Common myeloid progenitor, CD34-positive (primary cell): ENCODE results near the gene PERCC1.

Experiments used
- CTCF ChIA-PET: fragments of 350-600 bp; sonication (Branson Sonifier 250); formaldehyde crosslinking; loops from one replicate; lab custom pipeline; 2021; ENCODE audit warnings: antibody characterized with exemption; lab: Charles Lee
- POLR2A ChIA-PET: fragments of 350-600 bp; sonication (Branson Sonifier 250); formaldehyde crosslinking; loops from one replicate; lab custom pipeline; 2021; ENCODE audit warnings: antibody characterized with exemption; lab: Charles Lee
- DNase-seq, 3 donors: peaks; one replicate each; pipeline versions ENCODE4 v3.0.0 to v3.0.0-alpha.2; 2013
- H3K27ac ChIP-seq, 2 experiments: 1 replicate in 1 of 2; 2 replicates in 1 of 2; pipeline ENCODE4 v1.7.0; 2013; ENCODE audit warnings: inconsistent platforms in 2 of 2, low read length in 2 of 2, mild to moderate bottlenecking in 2 of 2, low read depth in 1 of 2, moderate library complexity in 1 of 2; ENCODE audit not compliant: severe bottlenecking in 2 of 2, insufficient read depth in 1 of 2, poor library complexity in 1 of 2
- H3K27me3 ChIP-seq, 5 experiments: replicated peaks in 2 of 5; 1 replicate in 3 of 5; 2 replicates in 2 of 5; pipeline versions ENCODE4 v1.6.1 to v1.7.0; 2013; ENCODE audit warnings: low read length in 4 of 5, mild to moderate bottlenecking in 2 of 5, moderate library complexity in 2 of 5, inconsistent platforms in 1 of 5; ENCODE audit not compliant: insufficient read depth in 5 of 5, control insufficient read depth in 4 of 5
- H3K36me3 ChIP-seq, 4 experiments: 1 replicate in 2 of 4; 2 replicates in 2 of 4; pipeline versions ENCODE4 v1.6.1 to v1.7.0; 2013; ENCODE audit warnings: low read length in 3 of 4, control low read depth in 1 of 4, mild to moderate bottlenecking in 1 of 4; ENCODE audit not compliant: control insufficient read depth in 4 of 4, insufficient read depth in 4 of 4
- H3K4me1 ChIP-seq, 4 experiments: 1 replicate in 3 of 4; 2 replicates in 1 of 4; pipeline versions ENCODE4 v1.6.1 to v1.7.1; 2013; ENCODE audit warnings: low read length in 3 of 4, mild to moderate bottlenecking in 3 of 4, control low read depth in 1 of 4, inconsistent platforms in 1 of 4, moderate library complexity in 1 of 4; ENCODE audit not compliant: control insufficient read depth in 4 of 4, insufficient read depth in 4 of 4; ENCODE audit errors: control extremely low read depth in 1 of 4
- H3K4me3 ChIP-seq, 7 experiments: 1 replicate in 4 of 7; 2 replicates in 3 of 7; pipeline versions ENCODE4 v1.5.1 to v1.7.0; 2013; ENCODE audit warnings: mild to moderate bottlenecking in 7 of 7, low read length in 6 of 7, moderate library complexity in 6 of 7, inconsistent platforms in 2 of 7, low read depth in 2 of 7, control low read depth in 1 of 7; ENCODE audit not compliant: insufficient read depth in 4 of 7, control insufficient read depth in 1 of 7; ENCODE audit errors: extremely low read depth in 1 of 7
- H3K9me3 ChIP-seq, 5 experiments: 1 replicate in 4 of 5; 2 replicates in 1 of 5; pipeline versions ENCODE4 v1.6.1 to v1.7.1; 2013; ENCODE audit warnings: low read length in 4 of 5, mild to moderate bottlenecking in 2 of 5, inconsistent platforms in 1 of 5, low read depth in 1 of 5, moderate library complexity in 1 of 5; ENCODE audit not compliant: control insufficient read depth in 4 of 5, insufficient read depth in 2 of 5; ENCODE audit errors: control extremely low read depth in 1 of 5
- WGBS: methylation state at CpG from one replicate; pipeline ENCODE4 v1.1.5; 2013; ENCODE audit not compliant: insufficient coverage; 5-methylcytosine and 5-hydroxymethylcytosine counted together

PERCC1 gene

DNA sequence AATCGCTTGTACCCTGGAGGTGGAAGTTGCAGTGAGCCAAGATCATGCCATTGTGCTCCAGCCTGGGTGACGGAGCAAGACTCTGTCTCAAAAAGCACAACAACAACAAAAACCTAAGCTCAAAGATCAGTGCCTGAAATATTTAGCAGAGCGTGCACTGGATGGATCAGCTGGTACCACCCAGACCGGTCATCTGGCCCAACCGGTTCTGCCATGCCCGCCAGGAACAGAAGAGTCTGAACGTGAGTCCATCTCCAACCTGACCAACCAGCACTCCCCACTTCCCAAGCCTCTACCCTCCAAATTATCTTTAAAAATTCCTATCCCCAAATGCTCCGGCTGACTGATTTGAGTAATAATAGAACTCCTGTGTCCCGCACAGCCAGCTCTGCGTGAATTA lies 8.8 kb upstream of the PERCC1 start:
- no peak overlapping the region for H3K27ac ChIP-seq
- no peaks in the 10 kb centered on the region for H3K27me3 ChIP-seq
- H3K9me3 ChIP-seq: no peaks in the 10 kb centered on the region
- WGBS: 90% methylated on average over 9 of the region's 10 CpGs
- H3K36me3 ChIP-seq: no peaks in the 10 kb centered on the region
- H3K4me3 ChIP-seq: no peak overlapping the region
- ChIA-PET POLR2A (no interaction called here), CTCF (interaction anchor here (1.1 to 1.5 kb wide), 3 partner anchors 13 to 121 kb away, joined by 3 to 4 read pairs (median 3); no protein-coding TSS in a partner anchor)
- H3K4me1 ChIP-seq: peaks cover 5 to 17% (median 14%) of the 10 kb centered on the region in 4 experiments
- no peak for DNase-seq

DNA sequence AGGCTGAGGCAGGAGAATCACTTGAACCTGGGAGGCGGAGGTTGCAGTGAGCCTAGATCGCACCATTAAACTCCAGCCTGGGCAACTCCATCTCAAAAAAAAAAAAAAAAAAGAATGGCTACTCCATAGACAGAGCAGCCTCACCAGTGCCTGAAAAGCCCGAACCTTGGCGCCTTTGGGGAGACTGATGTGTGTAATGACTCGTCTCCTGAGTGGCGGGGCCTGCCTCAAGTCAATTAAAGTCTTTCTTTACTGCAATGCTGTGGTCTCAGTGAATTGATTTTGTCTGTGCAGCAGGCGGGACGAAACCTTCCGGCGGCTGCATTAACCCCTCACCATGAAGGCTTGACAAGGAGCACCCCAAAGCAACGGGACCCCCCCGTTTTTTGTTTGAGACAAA lies 6.8 kb upstream of the PERCC1 start:
- H3K27ac ChIP-seq: no peak overlapping the region
- no peaks in the 10 kb centered on the region for H3K9me3 ChIP-seq
- DNase-seq: no peak
- H3K27me3 ChIP-seq: no peaks in the 10 kb centered on the region
- no peak overlapping the region for H3K4me3 ChIP-seq
- ChIA-PET CTCF (no interaction called here), POLR2A (no interaction called here)
- H3K4me1 ChIP-seq: peaks cover 5 to 32% (median 21%) of the 10 kb centered on the region in 4 experiments
- no peaks in the 10 kb centered on the region for H3K36me3 ChIP-seq
- 96% methylated on average over 12 of the region's 12 CpGs for WGBS

DNA sequence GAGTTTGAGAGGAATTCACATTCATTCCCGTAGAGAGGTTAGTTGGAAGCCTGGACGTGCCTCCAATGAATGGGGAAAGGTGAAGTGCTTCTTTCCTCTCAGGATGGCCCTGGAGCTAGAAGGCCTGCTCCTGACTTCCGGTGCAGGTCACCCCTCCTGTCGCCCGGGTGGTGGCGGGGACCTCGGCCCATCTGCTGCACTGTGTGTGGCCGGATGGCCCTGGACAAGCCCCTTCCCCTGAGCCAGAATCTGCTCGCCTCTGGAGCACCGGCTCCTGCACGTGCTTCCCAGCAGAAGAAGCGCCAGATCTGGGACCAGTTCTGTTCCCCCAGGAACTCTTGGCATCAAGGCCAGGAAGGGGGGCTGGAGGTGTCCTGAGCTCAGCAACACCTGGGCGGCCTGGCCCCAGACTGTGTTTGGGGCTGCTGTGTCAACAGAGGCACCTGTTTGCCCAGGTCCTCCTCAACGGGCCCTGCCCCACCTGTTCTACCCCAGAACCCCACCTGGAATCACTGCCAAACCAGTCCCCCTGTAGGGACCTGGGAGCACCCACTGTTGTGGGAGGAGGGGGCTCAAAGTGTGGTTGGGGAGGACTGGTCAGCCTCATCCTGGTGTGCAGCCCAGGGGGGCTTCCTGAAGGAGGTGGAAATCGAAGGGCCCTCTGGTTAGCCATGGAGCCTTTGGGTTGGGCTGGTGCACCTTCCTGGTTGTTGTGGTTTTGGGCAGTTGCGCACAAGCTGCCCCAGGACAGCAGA lies 5.1 kb upstream of the PERCC1 start:
- Histone ChIP-seq H3K4me3 (no peak overlapping the region), H3K4me1 (peaks cover 0 to 32% (median 17%) of the 10 kb centered on the region in 4 experiments), H3K36me3 (no peaks in the 10 kb centered on the region), H3K27ac (no peak overlapping the region), H3K27me3 (no peaks in the 10 kb centered on the region), H3K9me3 (no peaks in the 10 kb centered on the region)
- WGBS: 93% methylated on average over 14 of the region's 16 CpGs
- POLR2A ChIA-PET: no interaction called here
- no peak for DNase-seq
- CTCF ChIA-PET: interaction anchor here (0.6 to 1.5 kb wide), 4 partner anchors 112 to 714 kb away, joined by 3 read pairs; no protein-coding TSS in a partner anchor

DNA sequence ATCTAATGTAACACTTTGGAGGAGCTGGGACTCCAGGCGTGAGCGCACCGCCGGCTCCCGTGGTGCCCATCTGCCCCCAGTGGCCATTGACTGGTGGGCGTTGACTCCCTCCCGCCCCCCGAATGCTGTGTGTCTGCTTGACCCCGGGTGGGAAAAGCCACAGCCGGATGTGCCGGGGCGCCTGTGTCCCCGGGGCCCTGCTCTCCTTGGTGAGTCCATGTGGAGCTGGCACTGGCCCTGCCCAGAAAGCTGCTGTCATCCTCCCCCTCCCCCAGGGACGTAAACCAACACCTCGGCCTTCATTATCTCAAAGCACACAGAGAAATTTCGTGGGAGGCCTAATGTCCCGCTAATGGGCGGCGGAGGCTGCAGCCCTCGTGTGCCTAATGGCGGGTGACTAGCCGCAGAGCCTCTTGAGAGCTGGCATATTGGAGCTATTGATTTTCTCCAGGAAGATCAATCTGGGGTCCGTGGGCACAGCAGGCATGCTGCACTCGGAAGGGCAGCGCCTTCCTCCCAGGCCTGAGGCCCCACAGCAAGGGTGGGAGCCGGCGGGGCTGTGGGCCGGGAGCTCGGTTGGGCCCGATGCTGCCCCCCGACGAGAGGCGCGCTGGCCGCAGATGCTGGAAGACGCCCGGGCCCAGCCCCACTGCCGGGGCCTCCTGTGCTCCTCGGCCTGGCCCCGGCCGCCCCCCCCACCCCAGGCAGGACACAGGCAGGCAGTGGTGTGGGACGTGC lies 4.0 kb upstream of the PERCC1 start:
- no peaks in the 10 kb centered on the region for H3K9me3 ChIP-seq
- no peaks in the 10 kb centered on the region for H3K36me3 ChIP-seq
- 90% methylated on average over 39 of the region's 42 CpGs for WGBS
- H3K4me3 ChIP-seq: no peak overlapping the region
- CTCF ChIA-PET: interaction anchor here (0.6 to 1.5 kb wide), 5 partner anchors 12 to 713 kb away, joined by 3 to 4 read pairs (median 3); partner anchors contain the start of gene UNKL
- peak in 1 of 3 donors; percentile 16 for DNase-seq
- no peak overlapping the region for H3K27ac ChIP-seq
- POLR2A ChIA-PET: no interaction called here
- peaks cover 0 to 37% (median 17%) of the 10 kb centered on the region in 4 experiments for H3K4me1 ChIP-seq
- no peaks in the 10 kb centered on the region for H3K27me3 ChIP-seq

DNA sequence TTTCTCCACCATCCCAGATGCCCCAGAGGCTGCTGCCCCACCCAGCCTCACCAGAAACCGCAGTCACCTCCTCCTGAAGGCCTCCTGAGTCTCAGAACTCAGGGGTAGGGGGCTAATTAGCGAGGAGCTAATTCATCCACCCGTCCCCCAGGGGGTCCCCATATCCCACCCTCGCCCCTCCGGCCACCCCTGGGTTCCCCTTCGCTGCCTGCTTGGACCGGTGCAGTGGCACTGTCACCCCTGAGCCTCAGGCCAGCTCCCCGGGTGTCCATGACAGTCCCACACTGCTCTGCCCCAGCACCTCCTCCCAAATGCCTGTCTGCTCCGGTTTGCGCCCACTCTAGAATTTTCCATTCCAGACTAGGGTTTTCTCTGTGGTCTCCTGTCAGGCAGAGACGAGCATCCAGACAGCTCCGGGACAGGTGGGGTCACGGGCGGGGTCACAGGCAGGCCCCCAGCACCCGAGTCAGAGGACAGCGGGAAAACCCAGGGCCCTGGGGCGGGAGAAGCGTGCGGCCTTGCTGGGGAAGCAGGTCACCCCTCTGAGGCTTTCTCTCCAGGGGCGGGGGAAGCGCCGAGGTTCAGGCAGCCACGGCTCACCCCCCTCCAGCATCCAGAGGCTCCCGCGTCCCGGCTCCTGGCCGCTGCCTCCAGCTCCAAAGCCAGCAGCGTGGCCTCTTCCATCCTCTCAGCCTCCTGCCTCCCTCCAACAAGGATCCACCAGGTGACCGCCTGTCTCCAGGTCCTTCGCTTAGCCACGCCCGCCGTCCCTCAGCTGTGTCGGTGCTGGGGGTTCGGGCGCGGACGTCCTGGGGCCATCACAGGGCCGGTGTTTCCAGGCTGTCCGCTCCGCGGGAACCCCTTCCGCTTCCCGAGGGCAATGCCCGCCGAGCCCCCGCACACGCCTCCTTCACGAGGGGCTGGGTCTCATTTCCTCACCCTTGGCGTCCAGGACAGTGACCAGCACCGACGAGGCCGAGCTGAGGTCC lies 3.1 kb upstream of the PERCC1 start:
- peaks cover 0 to 40% (median 17%) of the 10 kb centered on the region in 4 experiments for H3K4me1 ChIP-seq
- H3K36me3 ChIP-seq: no peaks in the 10 kb centered on the region
- ChIA-PET POLR2A (no interaction called here), CTCF (interaction anchor here (1.1 to 2.6 kb wide), 7 partner anchors 13 to 143 kb away, joined by 3 to 14 read pairs (median 3); partner anchors contain the start of genes CCDC154 and UNKL)
- DNase-seq: no peak
- H3K4me3 ChIP-seq: peak overlapping the region in 2 of 7 experiments; percentile 26 to 65
- H3K27ac ChIP-seq: no peak overlapping the region
- no peaks in the 10 kb centered on the region for H3K27me3 ChIP-seq
- H3K9me3 ChIP-seq: no peaks in the 10 kb centered on the region
- WGBS: 87% methylated on average over 40 of the region's 53 CpGs

DNA sequence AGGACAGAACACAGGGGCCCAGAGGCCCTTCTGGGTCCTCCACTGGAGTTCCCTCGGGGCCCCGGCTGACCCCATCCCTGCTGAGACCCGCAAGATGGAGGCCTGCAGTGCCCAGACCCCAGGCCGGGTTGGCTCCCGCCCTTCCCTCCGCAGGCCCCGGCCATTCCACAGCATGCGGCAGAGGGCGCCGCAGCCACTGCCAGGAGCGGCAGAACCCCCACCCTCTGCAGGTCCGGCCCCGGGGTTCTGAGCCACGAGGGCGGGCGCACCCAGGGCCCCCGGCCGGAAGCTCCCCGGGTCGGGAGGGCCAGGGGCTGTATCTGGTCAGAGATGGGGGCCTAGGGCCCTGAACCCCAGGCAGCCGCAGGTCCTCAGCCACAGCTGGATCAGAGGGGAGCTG lies 2.4 kb upstream of the PERCC1 start:
- H3K27me3 ChIP-seq: no peaks in the 10 kb centered on the region
- CTCF ChIA-PET: interaction anchor here (0.8 to 2.6 kb wide), 7 partner anchors 14 to 149 kb away, joined by 3 to 14 read pairs (median 3); partner anchors contain the start of gene CCDC154
- no peaks in the 10 kb centered on the region for H3K36me3 ChIP-seq
- POLR2A ChIA-PET: no interaction called here
- H3K27ac ChIP-seq: no peak overlapping the region
- peak overlapping the region in 2 of 7 experiments; percentile 26 to 65 for H3K4me3 ChIP-seq
- 11% methylated on average over 10 of the region's 21 CpGs for WGBS
- H3K9me3 ChIP-seq: no peaks in the 10 kb centered on the region
- peaks cover 0 to 48% (median 20%) of the 10 kb centered on the region in 4 experiments for H3K4me1 ChIP-seq
- peak; percentile 48 to 66 (median 66) for DNase-seq
